Astrocyte of the spinal cord (primary cell): ENCODE measurements around the gene NTMT1.

Experiments used
- DNase-seq: peaks from one replicate; pipeline ENCODE4 v3.0.0; 2011; ENCODE audit warnings: low read depth, low spot score
- H3K4me3 ChIP-seq: 2 replicates; pipeline ENCODE4 v1.5.1; 2011; ENCODE audit warnings: low read depth, mild to moderate bottlenecking, low read length, moderate library complexity
- in situ Hi-C: cut with HindIII; loops from 2 replicates; pipeline ENCODE4 v1.10.0; 2017; ENCODE audit warnings: low sequenced_read_pairs
- TF ChIP-seq, protein P1 (sequence below): IDR thresholded peaks from 2 replicates; pipeline ENCODE4 v1.5.1; 2012; ENCODE audit warnings: low read depth, mild to moderate bottlenecking, low read length, inconsistent platforms

The NTMT1 gene

DNA sequence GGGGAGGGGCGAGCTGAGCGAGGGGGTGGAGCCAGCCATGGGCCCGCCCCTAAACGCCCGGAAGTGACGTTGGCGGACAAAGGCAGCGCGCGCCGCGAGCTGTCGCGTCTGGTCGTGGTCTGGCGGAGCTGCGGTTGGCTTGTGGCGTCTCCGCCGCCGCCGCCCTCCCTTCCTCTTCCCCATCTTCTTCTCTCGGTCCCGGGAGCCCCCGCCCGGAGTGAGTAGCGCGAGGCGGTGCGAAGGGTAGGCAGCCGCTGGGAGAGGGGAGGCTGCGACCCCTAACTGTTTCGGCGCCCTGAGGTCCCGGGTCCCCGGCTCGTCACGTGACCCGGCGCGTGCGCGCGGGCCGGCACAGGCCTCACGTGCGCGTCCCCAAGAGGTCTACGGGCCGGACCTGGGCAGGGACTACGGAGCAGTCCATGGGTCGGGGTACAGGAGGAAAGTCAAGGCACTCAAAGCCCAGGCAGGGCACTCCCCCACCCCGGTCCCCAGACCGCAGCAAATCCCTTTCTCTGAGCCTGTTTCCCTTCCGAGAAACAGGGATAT lies at the start of gene NTMT1:
Gene NTMT1, plus strand, starts transcription at position 85 of the 546 bp plus-strand sequence. CDS start 6,541 bp downstream, outside the sequence.
- TF ChIP-seq, protein P1, sequence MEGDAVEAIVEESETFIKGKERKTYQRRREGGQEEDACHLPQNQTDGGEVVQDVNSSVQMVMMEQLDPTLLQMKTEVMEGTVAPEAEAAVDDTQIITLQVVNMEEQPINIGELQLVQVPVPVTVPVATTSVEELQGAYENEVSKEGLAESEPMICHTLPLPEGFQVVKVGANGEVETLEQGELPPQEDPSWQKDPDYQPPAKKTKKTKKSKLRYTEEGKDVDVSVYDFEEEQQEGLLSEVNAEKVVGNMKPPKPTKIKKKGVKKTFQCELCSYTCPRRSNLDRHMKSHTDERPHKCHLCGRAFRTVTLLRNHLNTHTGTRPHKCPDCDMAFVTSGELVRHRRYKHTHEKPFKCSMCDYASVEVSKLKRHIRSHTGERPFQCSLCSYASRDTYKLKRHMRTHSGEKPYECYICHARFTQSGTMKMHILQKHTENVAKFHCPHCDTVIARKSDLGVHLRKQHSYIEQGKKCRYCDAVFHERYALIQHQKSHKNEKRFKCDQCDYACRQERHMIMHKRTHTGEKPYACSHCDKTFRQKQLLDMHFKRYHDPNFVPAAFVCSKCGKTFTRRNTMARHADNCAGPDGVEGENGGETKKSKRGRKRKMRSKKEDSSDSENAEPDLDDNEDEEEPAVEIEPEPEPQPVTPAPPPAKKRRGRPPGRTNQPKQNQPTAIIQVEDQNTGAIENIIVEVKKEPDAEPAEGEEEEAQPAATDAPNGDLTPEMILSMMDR: no peak
- H3K4me3 ChIP-seq: peak within 1 kb of the TSS; percentile 69
- in situ Hi-C loops: no loop called here
- DNase-seq: peak; percentile 82

- H3K4me3 ChIP-seq: no peak overlapping the region
- in situ Hi-C loops: no loop called here
- peak; percentile 74 for DNase-seq
- TF ChIP-seq, protein P1: no peak
Observed at GRCh38 chr9:129576546-129577543, 49.1 kb upstream of the NTMT1 start.

GRCh38 chr9:129579294-129579693 lies 46.7 kb upstream of the NTMT1 start:
- no peak overlapping the region for H3K4me3 ChIP-seq
- TF ChIP-seq, protein P1: no peak
- in situ Hi-C loops: no loop called here
- DNase-seq: no peak

GRCh38 chr9:129580211-129580915 lies 45.6 kb upstream of the NTMT1 start:
- TF ChIP-seq, protein P1: no peak
- DNase-seq: no peak
- in situ Hi-C loops: no loop called here
- no peak overlapping the region for H3K4me3 ChIP-seq

DNA sequence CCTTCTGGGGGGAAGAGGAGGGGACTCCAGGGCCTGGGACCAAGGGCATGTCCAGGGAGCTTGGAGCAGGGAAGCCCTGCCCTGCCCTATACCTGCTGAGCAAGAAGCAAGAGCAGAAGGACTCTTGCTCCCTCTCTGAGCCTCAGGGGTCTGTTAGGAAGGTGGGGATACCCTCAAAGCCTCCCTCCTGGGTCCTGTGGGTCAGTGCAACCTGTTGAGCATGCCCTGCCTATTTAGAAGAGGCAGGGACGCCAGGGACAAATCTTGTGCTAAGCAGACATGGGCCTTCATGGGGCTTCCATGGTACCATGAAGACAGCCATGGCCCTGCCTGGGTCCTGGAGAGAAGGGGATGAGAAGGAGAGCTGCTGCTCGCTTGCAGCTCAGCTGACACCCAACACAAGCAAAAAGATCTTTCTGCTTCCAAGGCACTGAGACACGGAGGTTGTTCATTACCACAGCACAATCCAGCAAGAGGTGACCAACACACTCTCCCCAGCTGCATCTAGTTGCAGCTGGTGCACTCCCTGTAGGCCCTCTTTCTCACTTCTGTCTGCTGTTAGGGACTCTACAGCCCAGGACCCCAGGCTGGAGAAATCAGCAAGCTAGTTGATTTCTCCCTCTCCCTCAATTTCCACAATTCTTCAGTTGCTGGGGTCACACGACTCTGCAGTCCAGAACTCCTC lies 44.3 kb upstream of the NTMT1 start:
- no peak for DNase-seq
- H3K4me3 ChIP-seq: no peak overlapping the region
- TF ChIP-seq, protein P1: no peak
- in situ Hi-C loops: no loop called here

GRCh38 chr9:129582855-129583254 lies 43.1 kb upstream of the NTMT1 start:
- TF ChIP-seq, protein P1: no peak
- DNase-seq: no peak
- H3K4me3 ChIP-seq: no peak overlapping the region
- in situ Hi-C loops: no loop called here
